AG09319 (cell line): ENCODE measurements around the gene SLC43A3.

Source experiments
- DNase-seq: peaks from one replicate; pipeline ENCODE4 v3.0.0-alpha.2; 2010; ENCODE audit warnings: low read depth; ENCODE audit errors: extremely low read depth
- CTCF ChIP-seq: IDR thresholded peaks from 2 replicates; pipeline ENCODE4 v1.5.1; 2011; ENCODE audit warnings: low read depth, mild to moderate bottlenecking, inconsistent platforms, low read length, moderate library complexity

SLC43A3 gene

GRCh38 chr11:57418131-57418530 is 8.8 kb downstream of the SLC43A3 start:
- no peak for DNase-seq
- no peak for TF ChIP-seq CTCF

- no peak for TF ChIP-seq CTCF
- no peak for DNase-seq
These were observed 9.9 kb downstream of the SLC43A3 start for GRCh38 chr11:57417056-57417455.

- TF ChIP-seq CTCF, result no peak
- no peak for DNase-seq
These were observed 10.5 kb downstream of the SLC43A3 start for GRCh38 chr11:57416436-57416835.

- no peak for TF ChIP-seq CTCF
- DNase-seq, result no peak
These were observed 12.2 kb downstream of the SLC43A3 start for GRCh38 chr11:57414612-57415212.

GRCh38 chr11:57413681-57414080 is 13.2 kb downstream of the SLC43A3 start:
- TF ChIP-seq CTCF, result no peak
- DNase-seq, result no peak

- TF ChIP-seq CTCF, result no peak
- peak; percentile 75 for DNase-seq
These were observed 16.6 kb downstream of the SLC43A3 start for GRCh38 chr11:57410287-57410686.

- no peak for TF ChIP-seq CTCF
- no peak for DNase-seq
These were observed 17.4 kb downstream of the SLC43A3 start for GRCh38 chr11:57409321-57410100.
